Right lobe of liver (tissue), 4 donors: ENCODE results near the gene DELE1.

ENCODE experiments used
- CTCF ChIP-seq, 4 donors: fragments of 200-600 bp in 3 of 4; fragments of 450-650 bp in 1 of 4; IDR thresholded peaks; one replicate each; pipeline versions ENCODE4 v1.5.1 to v1.8.0; 2016 to 2022; ENCODE audit warnings: antibody characterized with exemption in 4 of 4, mild to moderate bottlenecking in 2 of 4
- POLR2A ChIP-seq: fragments of 450-650 bp; IDR thresholded peaks from one replicate; pipeline ENCODE4 v1.6.1; 2017; ENCODE audit warnings: antibody characterized with exemption, mild to moderate bottlenecking
- donor health status: DM: no; HTN: no; CAD: no.
- donor health status: DM: no; HTN: no; CAD: no.
- donor health status: DM: no; HTN: yes; CAD: no.

GRCh38 chr5:141877356-141878185 lies 46.1 kb upstream of the DELE1 start:
- TF ChIP-seq CTCF (IDR thresholded peaks at IDR 0.05) (no peak), POLR2A (no peak)
